ENCODE data around the gene C8A.

The C8A gene

DNA sequence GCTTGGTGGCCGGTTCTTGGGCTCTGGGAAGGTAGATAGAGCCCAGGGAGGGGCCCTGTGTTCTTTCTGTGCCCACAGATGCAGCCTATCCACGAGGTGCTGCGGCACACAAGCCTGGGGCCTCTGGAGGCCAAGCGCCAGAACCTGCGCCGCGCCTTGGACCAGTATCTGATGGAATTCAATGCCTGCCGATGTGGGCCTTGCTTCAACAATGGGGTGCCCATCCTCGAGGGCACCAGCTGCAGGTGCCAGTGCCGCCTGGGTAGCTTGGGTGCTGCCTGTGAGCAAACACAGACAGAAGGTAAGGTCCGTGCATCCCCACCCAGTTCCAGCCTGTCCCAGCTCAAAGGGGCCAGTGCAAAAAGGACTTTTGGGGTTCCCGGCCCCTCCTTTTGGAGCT lies 57.7 kb downstream of the C8A start:
- no peak for DNase-seq
- intact Hi-C loops (cut with DNase I): no loop called here

DNA sequence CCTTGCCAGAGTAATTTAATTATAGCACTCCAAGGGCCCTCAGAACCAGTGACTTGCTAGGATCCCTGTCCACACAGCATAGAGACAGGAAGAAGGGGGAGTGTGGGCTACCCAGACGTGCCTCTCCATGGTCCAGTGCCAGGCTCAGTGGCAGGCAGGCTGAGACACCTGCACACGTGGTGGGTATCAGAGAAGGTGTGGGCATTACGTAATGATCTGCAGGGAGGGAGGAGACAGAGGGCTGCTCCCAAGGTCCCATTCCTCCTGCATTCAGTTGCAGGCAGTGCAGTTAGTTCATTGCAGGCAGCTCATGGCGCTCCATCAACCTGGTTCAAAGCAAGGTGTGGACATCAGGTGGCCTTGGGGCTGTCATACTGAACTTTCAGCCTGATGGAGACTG lies 61.4 kb downstream of the C8A start:
- DNase-seq: no peak
- intact Hi-C loops (cut with DNase I): no loop called here

DNA sequence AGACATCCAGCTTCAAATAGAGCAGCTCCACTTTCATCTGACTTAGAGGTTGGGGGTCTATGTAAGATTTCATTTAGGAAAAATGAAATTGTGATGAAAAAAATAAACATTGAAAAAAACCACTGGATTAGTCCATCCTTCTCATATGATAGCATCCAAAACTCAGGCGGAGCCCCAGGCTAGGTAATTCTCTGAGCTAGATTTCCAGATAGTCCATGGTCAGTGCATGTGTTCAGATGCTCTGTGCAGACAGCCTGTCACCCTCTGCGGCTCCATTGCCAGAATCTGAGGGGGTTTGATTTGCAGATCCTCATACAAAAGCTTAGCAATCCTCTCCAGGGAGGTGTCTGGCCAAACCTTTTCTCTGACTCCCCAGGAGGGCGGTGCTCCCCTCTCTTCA lies 62.0 kb downstream of the C8A start:
- DNase-seq: no peak
- intact Hi-C loops (cut with DNase I): no loop called here

DNA sequence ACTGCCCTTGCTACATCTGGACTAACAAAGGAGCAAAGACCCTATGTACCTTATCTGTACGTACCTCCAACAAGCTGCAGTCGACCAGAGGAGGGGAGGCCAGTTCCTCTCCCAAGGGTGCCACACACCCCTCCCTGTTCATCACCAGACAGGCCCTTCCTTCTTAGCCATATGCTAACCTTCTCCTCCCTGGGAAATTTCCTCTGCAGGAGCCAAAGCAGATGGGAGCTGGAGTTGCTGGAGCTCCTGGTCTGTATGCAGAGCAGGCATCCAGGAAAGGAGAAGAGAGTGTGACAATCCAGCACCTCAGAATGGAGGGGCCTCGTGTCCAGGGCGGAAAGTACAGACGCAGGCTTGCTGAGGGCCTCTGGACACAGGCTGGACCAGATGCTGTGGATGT lies 62.8 kb downstream of the C8A start:
- intact Hi-C loops (cut with DNase I): no loop called here
- DNase-seq: no peak

DNA sequence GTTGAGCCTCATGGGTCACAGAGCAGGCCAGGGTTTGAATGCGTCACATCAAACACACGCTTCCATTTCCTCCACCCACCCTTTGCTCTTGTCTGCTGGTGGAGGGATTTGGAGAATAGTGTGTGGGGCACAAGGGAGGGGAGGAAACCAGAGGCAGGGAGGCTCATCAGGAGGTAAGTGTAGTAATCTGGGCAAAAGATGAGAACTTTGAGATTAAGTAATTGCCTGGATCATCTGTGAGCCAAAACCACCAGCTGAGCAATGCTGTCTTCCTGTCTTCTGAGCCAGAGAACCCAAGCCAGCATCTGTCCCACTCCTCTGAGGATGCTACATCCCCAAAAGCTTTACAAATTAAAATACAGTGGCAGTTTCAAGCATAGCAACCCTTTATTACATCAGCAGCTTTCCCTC lies 66.0 kb downstream of the C8A start:
- no peak for DNase-seq
- intact Hi-C loops (cut with DNase I): no loop called here

DNA sequence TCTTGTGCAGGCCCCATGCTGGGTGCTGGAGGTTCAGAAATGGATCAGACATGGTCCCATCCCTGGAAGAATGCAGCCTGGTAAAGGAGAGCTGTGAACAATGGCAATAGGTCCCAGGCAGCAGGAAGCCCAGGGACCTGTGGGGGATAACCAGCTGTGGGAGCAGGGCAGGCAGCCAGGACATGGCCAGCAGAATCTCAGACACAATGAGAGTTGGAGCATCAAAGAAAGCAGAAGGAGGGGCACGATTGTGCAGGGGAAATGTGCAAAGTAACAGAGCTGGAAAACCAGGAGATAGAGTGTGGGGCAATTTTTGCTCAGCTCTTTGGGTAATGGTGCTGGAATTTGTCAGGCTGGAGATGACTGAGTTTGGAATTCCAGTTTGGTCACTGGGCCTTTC lies 66.9 kb downstream of the C8A start:
- no peak for DNase-seq

DNA sequence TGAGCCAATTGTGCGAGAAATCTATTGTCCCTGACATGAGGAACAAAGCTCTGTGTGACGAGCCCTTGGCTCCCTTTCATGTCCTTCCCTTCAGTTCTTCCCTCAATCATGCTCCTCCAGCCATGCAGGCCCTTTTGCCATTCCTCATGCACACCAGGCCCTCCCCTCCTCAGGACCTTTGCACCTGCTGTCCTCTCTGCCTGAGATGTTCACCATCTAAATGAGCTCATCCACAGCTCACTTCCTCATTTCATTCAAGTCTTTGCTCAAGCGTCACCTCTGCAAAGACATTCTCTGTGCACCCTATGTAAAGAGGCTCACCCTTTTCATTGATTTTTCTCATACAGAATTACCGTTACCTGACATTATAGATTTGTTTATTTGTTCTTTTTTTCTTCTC lies 67.5 kb downstream of the C8A start:
- DNase-seq: no peak
- intact Hi-C loops (cut with DNase I): no loop called here

More for the DNA sequence above, 66.9 kb downstream of the C8A start:
- intact Hi-C loops (cut with DNase I): no loop called here

DNA sequence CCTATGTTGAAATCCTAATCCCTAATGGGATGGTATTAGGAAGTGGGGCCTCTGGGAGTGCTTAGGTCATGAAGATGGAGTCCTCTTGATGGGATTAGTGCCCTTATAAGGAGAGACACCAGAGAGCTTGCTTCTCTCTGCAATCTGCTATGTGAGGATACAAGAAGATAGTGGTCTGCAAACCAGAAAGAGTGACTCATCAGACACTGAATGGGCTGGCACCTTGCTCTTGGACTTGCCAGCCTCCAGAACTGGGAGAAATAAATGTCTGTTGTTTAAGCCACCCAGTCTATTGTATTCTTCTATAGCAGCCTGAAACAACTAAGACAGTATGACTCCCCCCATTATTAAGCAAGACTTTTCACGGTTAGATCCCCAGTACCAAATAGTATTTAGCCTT lies 67.9 kb downstream of the C8A start:
- no peak for DNase-seq
- intact Hi-C loops (cut with DNase I): no loop called here

DNA sequence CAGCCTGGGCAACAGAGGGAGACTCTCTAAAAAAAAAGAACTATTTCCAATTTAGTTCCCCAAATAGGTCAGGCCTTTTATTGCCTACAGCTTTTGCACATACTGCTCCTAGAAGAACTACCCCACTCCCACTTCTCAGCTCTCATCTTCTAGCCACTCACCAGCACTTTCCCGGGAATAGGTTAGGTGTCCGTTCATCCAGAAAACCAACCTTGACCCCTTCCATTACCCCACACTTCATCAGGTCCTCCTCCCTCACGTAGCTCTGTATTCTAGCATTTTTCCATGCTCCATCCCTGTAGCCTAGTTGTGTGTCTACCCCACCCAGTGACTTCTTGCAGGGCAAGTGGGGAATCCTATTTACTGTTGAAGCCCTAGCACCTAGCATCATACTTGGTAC lies 68.6 kb downstream of the C8A start:
- intact Hi-C loops (cut with DNase I): no loop called here
- no peak for DNase-seq

DNA sequence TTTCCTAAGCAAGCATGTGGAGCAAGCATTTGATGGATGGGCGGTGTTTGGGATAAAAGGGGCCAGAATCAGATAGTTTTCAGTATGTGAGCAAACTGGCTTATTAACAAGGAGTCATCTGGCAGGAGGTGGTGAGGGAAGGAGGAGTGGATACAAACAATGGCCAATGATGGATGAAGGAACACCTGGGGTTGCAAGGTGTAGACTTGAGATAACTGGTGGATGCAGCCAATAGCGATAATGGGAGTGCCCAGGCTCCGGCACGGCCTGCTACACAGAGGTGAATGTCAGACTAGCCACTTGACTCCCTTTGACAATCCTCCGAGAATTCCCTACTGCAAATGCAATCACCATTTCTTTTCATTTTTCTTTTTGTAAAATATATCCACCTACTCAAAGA lies 69.5 kb downstream of the C8A start:
- intact Hi-C loops (cut with DNase I): no loop called here
- DNase-seq: no peak

DNA sequence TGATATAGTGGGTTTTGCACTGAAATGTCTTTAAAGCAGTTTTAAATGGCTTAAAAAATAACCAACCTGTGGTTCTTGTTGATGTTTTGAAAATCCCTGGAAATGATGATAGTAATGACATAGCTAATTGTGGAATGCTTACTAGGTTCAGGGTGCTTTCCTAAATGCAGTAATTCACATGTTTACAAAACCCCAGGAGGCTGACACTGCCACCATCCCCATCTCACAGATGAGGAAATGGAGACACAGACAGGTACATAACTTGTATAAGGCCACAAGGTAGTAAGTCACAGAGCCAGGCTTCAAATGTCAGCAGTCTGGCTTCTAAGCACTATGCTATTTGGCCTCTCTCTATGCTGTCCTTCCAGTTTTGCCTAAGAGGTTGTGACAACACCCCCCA lies 70.6 kb downstream of the C8A start:
- DNase-seq: no peak
- intact Hi-C loops (cut with DNase I): no loop called here

DNA sequence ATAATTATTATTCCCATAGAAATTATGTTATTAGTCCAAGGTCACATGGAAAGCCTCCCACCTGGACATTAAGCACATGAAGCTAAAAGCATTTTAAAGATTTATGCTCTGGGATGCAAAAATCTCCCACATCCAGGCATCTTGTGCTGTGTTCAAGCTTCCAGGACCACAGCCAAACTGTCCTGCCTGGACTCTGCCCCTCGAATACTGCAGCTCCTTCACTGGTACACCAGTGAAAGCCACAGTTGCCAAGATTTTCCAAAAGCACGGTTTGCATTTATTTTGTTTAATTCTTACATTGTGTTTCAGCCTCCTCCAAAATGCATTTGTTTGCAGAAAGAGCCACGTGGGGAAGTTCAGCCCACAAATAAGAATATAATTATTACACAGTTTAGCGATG lies 72.6 kb downstream of the C8A start:
- no peak for DNase-seq
- intact Hi-C loops (cut with DNase I): no loop called here

DNA sequence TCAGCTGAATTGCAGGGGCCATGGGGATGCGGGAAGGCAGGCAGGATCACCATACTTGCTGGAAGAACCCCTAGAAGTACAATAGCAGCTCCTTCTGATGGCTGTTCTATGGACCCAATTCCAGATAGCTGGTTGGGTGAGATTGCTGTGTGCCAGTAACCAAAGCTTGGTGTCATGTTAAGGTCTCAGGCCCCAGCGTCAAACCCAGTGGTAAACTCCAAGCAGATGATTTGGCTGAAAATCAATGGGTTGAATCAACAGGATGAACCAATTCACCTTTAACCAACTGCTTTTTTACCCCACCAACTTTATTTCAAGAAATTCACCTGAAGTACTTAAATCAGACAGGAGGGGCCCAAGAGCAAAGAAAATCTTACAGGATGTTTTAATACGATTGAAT lies 73.4 kb downstream of the C8A start:
- no peak for DNase-seq
- intact Hi-C loops (cut with DNase I): no loop called here

DNA sequence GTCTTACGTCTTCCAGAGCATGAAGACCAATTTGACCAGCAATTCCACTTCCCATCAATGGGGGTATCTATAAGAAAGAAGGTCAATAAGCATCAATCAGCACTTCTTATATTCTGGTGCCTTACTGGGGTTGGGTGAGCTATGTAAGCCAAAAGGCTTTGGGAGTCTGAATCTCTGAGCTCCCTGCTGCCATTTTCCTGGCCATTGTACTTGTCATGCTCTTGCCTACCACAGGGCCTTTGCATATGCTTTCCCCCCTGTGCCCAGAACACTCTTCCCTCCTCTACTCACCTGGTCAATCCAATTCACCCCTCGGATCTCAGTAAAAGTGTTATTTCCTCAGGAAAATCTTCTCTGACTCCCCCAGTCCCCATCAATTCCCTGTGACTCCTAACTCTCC lies 74.9 kb downstream of the C8A start:
- intact Hi-C loops (cut with DNase I): no loop called here
- DNase-seq: no peak

DNA sequence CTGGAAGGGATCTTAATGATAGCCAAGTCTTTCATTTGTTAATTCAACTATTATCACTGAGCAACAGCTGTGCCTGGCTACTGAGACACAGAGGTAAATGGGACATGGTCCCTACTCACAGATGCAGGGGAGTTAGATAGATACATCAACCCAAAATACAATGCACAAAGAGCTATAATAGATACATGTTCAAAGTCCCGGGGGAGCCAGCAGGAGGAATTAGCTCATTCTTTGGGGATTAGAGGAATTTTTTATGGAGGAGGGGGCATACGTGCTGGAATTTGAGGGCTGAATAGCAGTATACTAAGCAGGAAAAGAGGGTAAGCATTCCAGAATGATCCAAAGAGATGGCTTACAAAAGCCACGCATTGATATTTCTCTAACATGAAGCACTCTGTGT lies 76.6 kb downstream of the C8A start:
- intact Hi-C loops (cut with DNase I): no loop called here
- no peak for DNase-seq

DNA sequence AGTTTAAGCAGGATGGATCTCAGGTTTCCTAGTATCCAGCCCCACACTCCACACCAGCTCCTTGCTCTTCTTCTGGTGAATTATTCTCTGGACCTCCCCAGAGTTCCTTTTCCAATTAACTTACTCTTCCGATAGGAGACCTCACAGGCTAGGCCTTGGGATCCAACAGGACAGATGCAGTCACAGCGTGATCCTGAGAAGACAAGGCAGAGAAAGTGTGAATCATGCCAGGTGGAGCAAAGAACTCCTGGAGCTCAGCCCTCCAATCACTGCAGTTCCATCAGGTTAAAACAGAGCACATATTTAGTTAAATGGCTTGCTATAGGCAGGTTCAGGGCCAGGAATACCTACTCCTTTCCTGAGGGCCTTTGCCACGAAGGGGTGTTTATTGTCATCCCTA lies 77.1 kb downstream of the C8A start:
- intact Hi-C loops (cut with DNase I): no loop called here
- no peak for DNase-seq

DNA sequence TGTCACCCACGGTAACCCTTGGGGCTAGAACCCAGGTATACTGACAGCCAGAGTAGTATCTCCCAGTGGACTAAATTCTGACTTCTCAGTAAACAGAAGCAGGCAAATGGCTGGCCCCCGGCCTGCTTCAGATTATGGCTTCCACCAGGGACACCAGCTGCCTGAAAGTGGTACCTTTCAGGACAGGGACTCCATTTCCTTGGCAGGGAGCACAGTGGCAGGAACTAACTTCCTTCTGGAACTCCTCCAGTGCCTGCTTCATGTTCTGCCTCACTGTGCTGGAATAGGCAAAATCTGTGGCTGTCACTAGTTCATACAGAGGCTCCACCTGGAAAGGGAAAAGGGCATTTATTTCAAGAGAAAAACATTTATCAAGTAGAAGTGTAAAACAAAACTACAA lies 78.6 kb downstream of the C8A start:
- intact Hi-C loops (cut with DNase I): no loop called here
- DNase-seq: no peak

DNA sequence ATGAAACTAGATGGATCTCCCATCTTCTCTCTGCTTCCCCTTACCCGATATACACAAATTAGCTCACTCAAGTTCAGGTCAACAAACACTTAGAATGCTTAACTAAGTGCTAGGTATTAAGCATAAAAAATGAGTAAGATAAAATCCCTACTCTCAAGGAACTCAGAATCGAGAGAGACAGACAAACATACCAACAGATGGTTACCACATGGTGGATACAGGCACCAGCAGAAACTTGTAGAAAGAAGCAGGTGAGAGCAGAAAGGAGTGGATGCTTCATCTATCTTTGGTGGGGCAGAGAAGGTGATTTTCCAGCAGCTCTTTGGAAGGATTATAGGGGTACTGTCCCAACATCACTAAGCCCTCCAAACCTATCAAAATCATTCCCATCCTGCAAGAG lies 79.0 kb downstream of the C8A start:
- DNase-seq: no peak
- intact Hi-C loops (cut with DNase I): no loop called here

DNA sequence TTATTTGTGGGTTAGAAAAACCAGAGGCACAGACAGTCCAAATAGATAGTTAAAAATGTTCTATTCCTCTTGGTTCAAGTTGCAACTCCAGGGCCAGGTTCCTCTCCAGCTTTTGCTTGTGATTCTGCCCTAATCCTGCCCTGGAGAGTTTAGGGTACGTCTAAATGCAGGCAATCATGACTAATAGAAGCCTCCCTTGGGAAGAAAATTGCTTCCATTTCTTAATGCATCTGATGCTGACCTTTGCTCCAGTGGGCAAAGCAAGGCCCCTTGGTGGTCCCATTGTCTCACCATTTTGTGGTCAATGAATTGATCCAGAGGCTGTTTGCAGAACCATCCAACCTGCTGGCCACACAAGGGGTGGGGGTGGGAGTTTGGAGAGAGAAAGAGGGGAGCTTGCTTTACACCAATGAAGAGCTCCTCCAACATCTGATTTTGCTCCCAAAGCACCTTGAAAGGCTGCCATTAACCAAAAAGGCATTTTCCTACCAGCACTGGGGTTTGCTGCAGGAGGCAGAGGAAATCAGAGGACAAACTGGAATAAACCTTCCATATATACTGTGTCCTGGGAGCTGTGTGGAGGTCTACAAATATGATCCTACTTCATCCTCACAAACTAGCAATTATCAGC lies 79.9 kb downstream of the C8A start:
- DNase-seq: no peak
- intact Hi-C loops (cut with DNase I): no loop called here

DNA sequence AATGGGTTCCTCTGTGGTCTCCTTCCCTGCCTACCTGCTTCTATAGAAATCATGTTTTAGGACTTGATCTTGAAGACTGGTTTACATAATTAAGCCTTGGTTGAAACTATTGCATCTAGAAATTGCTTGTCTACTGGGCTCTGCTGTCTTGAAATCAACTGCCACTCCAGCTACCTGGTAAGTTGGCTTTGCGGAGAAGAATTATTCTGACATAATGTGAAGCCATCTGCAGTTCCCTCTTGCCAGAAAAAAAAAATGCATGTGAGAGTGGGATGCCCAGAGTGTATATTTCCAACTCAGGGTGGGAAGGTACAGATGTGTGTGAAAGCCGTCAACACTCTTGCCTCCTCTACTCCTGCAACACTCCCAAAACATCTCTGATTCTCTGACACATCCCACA lies 84.0 kb downstream of the C8A start:
- no peak for DNase-seq
- intact Hi-C loops (cut with DNase I): no loop called here

DNA sequence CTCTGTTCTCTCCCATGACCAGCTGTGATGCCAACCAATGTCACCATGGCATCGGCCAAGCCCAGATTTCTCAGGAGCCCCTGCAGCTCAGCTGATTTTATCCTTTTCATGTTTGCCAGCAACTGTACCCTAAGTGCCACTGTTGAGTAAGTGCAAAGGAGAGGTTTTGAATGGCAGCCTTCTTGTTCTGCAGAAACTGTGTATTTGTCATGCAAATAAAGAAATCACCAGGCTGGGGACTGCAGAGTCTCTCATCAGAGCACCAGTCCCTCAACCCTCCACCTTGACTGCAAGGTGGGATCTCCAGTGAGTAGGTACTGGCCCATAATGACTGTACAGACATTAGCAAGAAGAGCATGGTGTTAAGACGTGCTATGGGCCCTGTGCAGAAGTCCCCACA lies 84.6 kb downstream of the C8A start:
- DNase-seq: no peak
- intact Hi-C loops (cut with DNase I): no loop called here

DNA sequence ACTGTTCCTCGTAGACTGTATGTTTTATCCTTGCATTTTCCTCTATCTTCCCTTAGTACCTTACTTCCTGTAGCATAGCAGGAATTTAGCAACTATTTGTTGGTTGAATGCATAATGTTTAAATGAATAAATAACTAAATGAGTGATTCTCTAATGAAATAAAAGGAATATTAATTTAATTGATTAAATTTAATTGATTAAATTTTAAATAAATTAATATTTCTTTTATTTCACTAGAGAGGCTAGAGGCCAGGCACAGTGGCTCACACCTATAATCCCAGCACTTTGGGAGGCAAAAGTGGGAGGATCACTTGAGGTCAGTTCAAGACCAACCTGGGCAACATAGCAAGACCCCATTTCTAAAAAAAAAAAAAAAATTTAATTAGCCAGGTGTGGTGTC lies 85.4 kb downstream of the C8A start:
- DNase-seq: no peak
- intact Hi-C loops (cut with DNase I): no loop called here

Data from head of caudate nucleus (tissue), 42 donors.